Ecto neural progenitor cell (in vitro differentiated cells): ENCODE measurements around the gene NFKBIB.
A peak's percentile ranks its signal among the peaks of the same experiment; 100 is the strongest.
"Not testable (repeated sequence)": the region's sequence is repeated elsewhere in the genome, so short reads cannot be mapped to it uniquely, and the experiment has no call there.

Source experiments
- DNase-seq: peaks from one replicate; pipeline ENCODE4 v3.0.0-alpha.2; 2018; ENCODE audit warnings: low spot score

Gene NFKBIB

GRCh38 chr19:38928391-38929001 lies 28.7 kb downstream of the NFKBIB start:
- no peak for DNase-seq

GRCh38 chr19:38929929-38930775 lies 30.4 kb downstream of the NFKBIB start, which contains the start of gene SARS2:
Gene SARS2, minus strand, starts transcription at chr19:38930763. Its CDS starts 27 bp downstream, at chr19:38930736.
- peak; percentile 97 for DNase-seq

GRCh38 chr19:38930776-38931520 lies 31.2 kb downstream of the NFKBIB start, which contains the start of gene MRPS12:
Gene MRPS12, plus strand, starts transcription at chr19:38930944. Its CDS starts 351 bp downstream, at chr19:38931295.
- peak; percentile 99 for DNase-seq

- DNase-seq, result no peak
Measured at GRCh38 chr19:38931521-38931793, 31.7 kb downstream of the NFKBIB start.

- no peak for DNase-seq
Measured at GRCh38 chr19:38932425-38933179, 32.8 kb downstream of the NFKBIB start.

GRCh38 chr19:38933544-38933943 lies 33.8 kb downstream of the NFKBIB start:
- no peak for DNase-seq

DNA sequence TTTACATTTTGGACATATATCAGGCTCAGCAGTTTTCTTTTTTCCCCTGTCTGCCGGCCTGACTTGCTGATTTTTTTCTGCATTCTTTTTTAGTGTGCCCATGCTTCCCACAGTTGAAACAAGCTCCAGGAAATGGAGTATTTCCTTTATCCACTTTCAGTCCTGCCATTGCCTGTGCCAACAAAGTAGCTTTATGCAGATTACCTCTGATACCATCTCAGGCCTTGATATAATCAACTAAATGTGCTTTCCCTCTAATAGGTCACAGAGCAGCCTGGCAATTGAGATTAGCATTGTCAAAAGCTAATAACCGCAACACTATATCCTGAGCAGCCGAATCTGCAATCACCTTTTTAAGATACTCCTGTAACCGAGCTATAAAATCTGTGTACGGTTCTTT lies 40.2 kb downstream of the NFKBIB start:
- no peak for DNase-seq

GRCh38 chr19:38941466-38941865 lies 41.7 kb downstream of the NFKBIB start:
- DNase-seq, result not testable (repeated sequence)

DNA sequence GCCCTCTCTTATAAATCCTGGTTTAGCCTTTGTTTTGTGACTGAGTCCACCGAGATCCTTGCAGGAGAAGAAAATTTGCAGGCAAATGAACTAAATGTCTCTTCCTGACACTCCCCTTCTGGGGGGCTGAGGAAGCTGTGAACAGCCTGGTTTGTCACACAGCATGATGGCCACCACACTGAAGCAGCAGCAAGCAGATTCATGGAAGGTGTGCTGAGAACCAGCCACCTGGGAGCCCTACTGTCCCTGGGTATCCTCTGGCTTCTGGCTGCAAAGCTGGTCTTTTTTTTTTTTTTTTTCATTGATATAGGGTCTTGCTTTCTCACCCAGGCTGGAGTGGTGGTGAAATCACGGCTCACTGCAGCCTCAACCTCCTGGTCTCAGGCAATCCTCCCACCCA lies 42.2 kb downstream of the NFKBIB start:
- DNase-seq, result no peak

DNA sequence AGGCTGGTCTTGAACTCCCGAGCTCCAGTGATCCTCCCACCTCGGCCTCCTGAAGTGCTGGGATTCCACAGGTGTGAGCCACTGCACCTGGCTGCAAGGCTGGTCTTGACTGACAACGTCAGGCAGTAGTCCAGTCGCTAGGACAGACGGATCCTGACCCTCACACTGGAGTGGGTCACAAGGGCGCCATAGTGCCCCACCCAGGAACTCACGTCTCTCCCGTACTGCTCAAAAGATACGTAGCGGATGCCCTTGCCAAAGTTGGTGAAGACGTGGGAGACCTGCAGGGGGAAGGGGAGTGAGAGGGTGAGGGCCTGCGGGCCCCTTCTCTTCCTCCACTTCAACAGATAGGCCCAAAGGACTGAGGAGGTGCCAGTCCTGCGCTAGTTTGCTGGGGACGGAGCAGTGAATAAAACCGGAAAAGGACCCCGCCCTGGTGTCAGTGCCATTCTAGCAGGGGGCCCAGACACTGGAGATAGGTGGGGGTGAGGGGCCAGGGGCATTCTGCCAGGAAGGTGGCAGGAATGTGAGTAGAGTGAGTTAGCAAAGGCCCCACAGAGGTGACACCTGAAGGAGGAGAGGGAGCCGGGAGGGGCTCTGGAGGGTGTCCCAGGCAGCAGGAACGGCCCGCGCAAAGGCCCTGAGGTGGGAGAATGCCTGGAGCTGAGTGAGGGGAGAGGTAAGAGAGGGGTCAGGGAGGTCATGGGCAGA lies 42.9 kb downstream of the NFKBIB start:
- no peak for DNase-seq

DNA sequence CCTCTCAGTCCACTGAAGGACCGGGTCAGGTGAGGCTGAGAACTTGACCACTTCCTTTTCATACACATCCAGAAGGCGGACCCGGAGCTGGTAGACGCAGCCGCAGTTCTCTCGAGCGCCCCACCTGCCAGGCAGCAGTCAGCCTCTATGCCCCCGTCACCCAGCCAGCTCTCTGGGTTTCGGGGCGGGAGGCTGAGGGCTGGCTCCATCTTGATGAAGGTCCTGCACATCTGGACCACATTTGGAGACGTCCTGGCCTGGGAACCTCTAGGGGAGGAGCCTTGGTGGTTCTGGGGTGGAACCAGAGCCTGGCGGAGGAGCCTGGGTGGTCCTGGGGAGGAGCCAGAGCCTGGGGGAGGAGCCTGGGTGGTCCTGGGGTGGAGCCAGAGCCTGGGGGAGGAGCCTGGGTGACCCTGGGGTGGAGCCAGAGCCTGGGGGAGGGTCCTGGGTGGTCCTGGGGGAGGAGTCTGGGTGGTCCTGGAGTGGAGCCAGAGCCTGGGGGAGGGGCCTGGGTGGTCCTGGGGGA lies 45.3 kb downstream of the NFKBIB start:
- no peak for DNase-seq

- DNase-seq, result no peak
Measured at GRCh38 chr19:38945562-38946228, 45.9 kb downstream of the NFKBIB start.

GRCh38 chr19:38946229-38947010 lies 46.7 kb downstream of the NFKBIB start:
- DNase-seq, result no peak

DNA sequence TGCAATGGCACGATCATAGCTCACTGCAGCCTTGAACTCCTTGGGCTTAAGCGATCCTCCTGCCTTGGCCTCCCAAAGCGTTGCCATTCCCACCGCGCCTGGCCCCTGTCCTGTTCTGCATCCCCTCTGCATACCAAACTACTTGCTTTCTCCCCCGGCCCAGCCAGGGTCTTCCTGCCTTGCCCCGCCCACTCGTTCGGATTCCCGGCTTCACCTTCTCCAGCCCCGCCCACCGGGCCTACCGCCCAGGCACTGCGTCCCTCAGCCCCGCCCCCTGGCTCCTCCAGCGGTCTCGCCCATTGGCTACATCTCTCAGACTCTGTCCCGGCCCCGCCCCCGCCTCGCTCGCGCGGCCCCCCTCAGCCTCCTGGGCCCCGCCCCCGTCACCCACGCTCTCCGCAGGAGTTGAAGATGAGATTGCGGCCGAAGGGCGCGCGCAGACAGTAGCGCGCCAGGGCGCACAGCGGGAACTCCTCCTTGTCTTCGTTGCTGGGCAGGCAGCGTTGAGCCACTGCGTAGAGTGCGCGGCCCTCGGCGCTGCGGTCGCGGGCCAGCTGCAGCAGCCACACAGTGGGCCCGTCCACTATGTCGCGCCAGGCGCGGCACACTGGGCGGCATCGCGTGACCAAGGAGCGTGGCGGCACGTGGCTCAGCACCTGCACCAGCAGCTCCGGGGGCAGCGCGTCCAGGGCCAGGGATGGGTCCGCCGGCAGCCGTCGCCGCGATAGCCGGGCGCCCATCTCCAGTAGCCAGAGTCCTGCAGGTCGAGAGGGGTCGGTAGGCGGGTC lies 50.0 kb downstream of the NFKBIB start:
- DNase-seq, result peak; percentile 98

GRCh38 chr19:38951187-38951586 lies 51.4 kb downstream of the NFKBIB start:
- DNase-seq, result no peak

DNA sequence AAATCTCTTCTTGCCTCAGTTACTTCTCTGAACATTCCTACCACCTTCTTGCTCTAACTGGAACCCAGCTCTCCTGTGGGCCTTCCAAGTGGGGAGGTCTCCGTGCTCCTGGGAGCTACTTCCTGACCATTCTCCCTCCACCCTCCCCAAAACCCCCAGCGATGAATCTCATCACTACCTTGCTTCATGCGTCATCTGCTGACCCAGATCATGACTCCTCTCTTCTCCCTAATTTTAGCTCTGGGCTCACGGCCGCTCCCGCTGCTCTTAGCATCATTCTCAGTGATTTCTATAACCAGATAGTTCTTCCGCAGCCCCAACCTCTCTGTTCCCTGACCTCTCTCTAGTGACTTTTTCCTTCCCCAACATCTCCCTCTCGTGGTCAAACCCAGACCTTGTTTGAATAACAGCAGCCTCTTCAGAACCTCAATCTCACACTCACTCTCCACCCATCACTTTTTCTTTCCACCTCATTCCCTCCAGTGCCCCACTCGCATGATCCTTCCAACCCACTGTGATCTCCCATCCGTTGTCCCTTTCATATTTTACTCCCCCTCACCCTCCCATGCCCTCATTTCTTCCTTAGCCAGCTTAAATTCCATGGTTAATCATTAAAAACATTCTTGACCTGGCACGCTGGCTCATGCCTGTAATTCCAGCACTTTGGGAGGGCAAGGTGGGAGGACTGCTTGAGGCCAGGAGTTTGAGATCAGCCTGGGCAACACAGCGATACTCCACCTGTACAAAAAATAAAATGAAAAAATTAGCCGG lies 52.8 kb downstream of the NFKBIB start:
- no peak for DNase-seq

DNA sequence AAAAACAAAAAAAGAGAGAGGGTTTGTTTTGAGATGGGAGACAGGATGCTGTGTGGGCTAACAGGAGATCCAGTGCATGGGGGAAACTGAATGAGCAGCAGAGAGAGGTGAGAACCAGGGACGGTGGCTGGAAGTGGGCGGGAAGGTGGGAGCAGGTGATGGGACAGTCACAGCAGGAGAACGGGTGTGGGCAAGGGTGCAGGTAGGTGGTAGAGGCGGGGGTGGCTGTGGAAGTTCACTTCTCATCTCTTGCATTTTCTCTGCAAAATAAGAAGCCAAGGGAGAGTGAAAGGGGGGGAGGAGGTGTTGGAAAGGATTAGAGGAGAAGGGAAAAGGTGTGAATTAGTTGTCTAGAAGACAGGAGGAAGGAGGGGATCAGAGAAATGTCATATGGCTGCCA lies 53.9 kb downstream of the NFKBIB start:
- no peak for DNase-seq

DNA sequence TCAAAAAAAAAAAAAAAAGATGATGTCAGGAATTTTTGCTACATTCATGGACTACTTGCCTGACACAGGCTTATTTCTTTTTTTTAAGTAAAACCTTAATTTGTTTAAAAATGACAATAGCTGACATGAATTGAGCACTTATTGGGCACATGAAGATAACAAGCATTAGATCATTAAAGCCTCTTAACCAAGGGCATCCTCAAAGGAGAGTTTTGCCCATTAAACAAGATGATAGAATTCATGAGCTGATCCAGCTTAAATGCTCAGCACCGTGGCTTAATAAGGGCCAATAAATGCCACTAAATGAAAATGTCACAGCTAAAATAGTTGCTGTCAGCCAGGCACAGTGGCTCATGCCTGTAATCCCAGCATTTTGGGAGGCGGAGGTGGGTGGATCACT lies 56.5 kb downstream of the NFKBIB start:
- DNase-seq, result no peak
